ENCODE results near the gene CXXC1. TPM values are rescaled to one million over a fixed set of nuclear protein-coding genes. Genes with fewer than 3 reads are reported as not detected.
"Not testable (repeated sequence)": the region's sequence is repeated elsewhere in the genome, so short reads cannot be mapped to it uniquely, and the experiment has no call there.

Gene CXXC1
- total and polyA plus RNA-seq, 5 experiments from 2014 or later = 52.2 to 171 (median 84.7) TPM

DNA sequence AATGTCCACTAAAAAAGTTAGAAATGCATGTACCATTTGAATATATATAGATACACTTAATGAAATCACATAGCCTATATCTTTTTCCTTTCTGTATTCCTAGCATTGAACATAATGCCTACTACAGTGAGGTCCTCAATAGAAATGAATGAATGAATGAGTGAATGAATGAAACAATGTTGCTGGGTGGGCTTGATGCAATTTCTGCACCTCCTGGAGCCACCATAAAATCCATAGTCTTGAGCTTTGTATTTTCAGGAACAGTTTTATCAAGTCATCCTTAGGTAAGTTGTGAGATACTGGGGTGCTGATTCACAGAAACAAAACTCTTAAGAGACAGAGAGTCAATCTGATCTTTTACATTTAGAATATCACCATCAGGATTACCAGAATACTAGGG is 24.5 kb downstream of the CXXC1 start:
- POLR2A ChIA-PET = no interaction called here
- Mint-ChIP-seq H3K27ac (no peak overlapping the region), H3K27me3 (peaks cover 0 to 1% (median 0%) of the 10 kb centered on the region in 5 donors)

DNA sequence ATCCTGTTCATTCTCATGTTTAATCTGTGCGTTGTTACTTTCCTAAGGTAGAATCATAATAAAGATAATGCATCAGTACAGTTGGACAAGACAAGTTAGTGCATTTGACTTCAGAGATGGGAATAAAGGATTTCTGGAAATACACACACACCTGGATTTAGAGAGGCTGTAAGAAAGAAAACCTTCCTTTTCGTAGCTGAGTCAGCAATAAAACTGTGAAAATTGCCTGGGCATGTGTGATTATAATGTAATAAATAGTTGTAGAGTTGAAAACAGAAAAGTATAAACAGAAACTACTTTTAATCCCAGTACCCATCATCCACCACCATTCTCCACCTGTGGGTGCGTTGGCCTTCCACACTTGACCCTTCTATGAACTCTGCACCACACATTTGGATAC is 36.6 kb downstream of the CXXC1 start:
- Mint-ChIP-seq H3K4me1 (peaks cover 0 to 2% (median 0%) of the 10 kb centered on the region in 4 donors), H3K36me3 (no peaks in the 10 kb centered on the region), H3K27me3 (peaks cover 0 to 5% (median 0%) of the 10 kb centered on the region in 5 donors), H3K27ac (no peak overlapping the region), H3K9me3 (no peaks in the 10 kb centered on the region), H3K4me3 (no peak overlapping the region)
- ATAC-seq (no peak), DNase-seq (no peak)
- POLR2A ChIA-PET = no interaction called here

More for the DNA sequence above, 24.5 kb downstream of the CXXC1 start:
- ATAC-seq (no peak), DNase-seq (no peak)
- no peaks in the 10 kb centered on the region for H3K9me3 Mint-ChIP-seq
- peaks cover 6 to 23% (median 20%) of the 10 kb centered on the region in 4 donors for H3K4me1 Mint-ChIP-seq
- peaks cover 0 to 3% (median 0%) of the 10 kb centered on the region in 3 donors for H3K36me3 Mint-ChIP-seq
- no peak overlapping the region for H3K4me3 Mint-ChIP-seq

DNA sequence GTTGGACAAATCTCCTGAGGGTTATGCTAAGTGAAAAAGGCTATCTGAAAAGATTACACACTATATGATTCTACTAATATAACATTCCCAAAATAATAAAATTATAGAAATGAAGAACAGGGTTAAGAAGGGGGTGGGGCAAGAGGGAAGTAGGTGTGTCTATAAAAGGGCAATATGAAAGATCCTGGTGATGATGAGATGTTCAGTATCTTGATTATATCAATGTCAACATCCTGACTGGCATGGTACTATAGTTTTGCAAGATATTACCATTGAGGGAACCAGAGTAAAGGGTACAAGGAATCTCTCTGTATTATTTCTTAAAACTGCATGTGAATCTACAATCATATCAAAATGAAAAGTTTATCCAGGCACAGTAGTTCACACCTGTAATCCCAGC is 37.9 kb downstream of the CXXC1 start:
- peaks cover 0 to under 1% (median 0%) of the 10 kb centered on the region in 3 donors for H3K36me3 Mint-ChIP-seq
- H3K4me3 Mint-ChIP-seq = no peak overlapping the region
- peaks cover 0 to 5% (median 0%) of the 10 kb centered on the region in 5 donors for H3K27me3 Mint-ChIP-seq
- no peaks in the 10 kb centered on the region for H3K9me3 Mint-ChIP-seq
- ATAC-seq (no peak), DNase-seq (no peak)
- POLR2A ChIA-PET = interaction anchor here (0.7 kb wide), 1 partner anchor 716 kb away, joined by 4 read pairs; no protein-coding TSS in a partner anchor
- peaks cover 0 to 2% (median 0%) of the 10 kb centered on the region in 4 donors for H3K4me1 Mint-ChIP-seq
- no peak overlapping the region for H3K27ac Mint-ChIP-seq

DNA sequence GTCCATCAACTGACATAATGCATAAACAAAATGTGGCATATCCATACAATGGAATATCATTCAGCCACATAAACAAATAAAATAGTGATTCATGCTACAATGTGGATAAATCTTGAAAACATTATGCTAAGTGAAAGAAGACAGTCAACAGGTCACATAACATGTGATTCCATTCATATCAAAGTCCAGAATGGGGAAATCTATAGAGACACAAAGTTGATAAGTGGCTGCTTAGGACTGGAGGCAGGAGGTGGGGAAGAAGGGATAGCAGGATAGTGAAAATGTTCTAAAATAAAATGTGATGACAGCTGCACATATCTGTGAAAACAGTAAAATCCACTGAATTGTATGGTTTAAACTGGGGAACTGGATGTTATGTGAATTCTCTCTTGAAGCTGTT is 39.9 kb downstream of the CXXC1 start:
- H3K4me3 Mint-ChIP-seq = no peak overlapping the region
- peaks cover 0 to 8% (median 1%) of the 10 kb centered on the region in 9 donors for H3K9me3 Mint-ChIP-seq
- H3K4me1 Mint-ChIP-seq = peaks cover 0 to 2% (median 0%) of the 10 kb centered on the region in 4 donors
- H3K36me3 Mint-ChIP-seq = peaks cover 0 to 7% (median 6%) of the 10 kb centered on the region in 3 donors
- ATAC-seq (no peak), DNase-seq (no peak)
- H3K27me3 Mint-ChIP-seq = peaks cover 0 to 8% (median 0%) of the 10 kb centered on the region in 5 donors
- no peak overlapping the region for H3K27ac Mint-ChIP-seq
- POLR2A ChIA-PET = no interaction called here

DNA sequence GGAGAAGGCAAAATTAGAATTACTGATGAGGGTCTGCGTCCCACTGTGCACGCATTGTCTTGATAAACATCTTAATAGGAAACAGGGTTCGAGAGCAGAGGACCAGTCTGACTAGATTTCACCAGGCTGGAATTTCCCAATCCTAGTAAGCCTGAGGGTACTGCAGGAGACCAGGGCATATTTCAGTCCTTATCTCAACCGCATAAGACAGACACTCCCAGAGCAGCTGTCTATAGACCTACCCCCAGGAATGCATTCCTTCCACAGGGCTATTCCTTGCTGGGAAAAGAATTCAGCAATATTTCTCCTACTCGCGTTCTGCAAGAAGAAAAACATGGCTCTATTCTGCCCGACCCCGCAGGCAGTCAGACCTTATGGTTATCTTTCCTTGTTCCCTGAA is 45.7 kb downstream of the CXXC1 start:
- DNase-seq, H3K27ac Mint-ChIP-seq, H3K4me3 Mint-ChIP-seq, POLR2A ChIA-PET, ATAC-seq, H3K4me1 Mint-ChIP-seq: not testable (repeated sequence)
- Mint-ChIP-seq H3K27me3 (peaks cover 0 to 16% (median 6%) of the 10 kb centered on the region in 5 donors), H3K36me3 (peaks cover 0 to 24% (median 15%) of the 10 kb centered on the region in 3 donors), H3K9me3 (peaks cover 6 to 35% (median 22%) of the 10 kb centered on the region in 9 donors)

DNA sequence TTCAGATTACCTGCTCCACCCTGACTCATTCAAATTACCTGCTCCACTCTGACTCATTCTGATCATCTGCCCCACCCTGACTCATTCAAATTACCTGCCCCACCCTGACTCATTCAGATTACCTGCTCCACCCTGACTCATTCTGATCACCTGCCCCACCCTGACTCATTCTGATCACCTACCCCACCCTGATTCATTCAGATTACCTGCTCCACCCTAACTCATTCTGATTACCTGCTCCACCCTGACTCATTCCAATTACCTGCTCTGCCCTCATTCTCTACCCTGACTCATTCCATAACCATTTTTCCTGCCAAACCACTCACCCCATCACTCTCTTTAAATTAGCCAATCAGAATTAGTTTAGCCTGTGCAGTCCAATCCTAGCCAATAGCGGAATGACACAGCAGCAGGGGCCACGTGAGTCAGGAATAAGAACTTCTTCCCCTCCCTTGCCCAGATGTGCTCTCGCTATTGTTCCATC is 47.4 kb downstream of the CXXC1 start:
- POLR2A ChIA-PET = no interaction called here
- Mint-ChIP-seq H3K4me3 (no peak overlapping the region), H3K9me3 (peaks cover 6 to 35% (median 22%) of the 10 kb centered on the region in 9 donors), H3K36me3 (peaks cover 0 to 24% (median 15%) of the 10 kb centered on the region in 3 donors), H3K27ac (peak overlapping the region in 1 of 10 donors; percentile 46), H3K27me3 (peaks cover 3 to 18% (median 10%) of the 10 kb centered on the region in 5 donors), H3K4me1 (no peaks in the 10 kb centered on the region)
- no peak for ATAC-seq
- DNase-seq = no peak

DNA sequence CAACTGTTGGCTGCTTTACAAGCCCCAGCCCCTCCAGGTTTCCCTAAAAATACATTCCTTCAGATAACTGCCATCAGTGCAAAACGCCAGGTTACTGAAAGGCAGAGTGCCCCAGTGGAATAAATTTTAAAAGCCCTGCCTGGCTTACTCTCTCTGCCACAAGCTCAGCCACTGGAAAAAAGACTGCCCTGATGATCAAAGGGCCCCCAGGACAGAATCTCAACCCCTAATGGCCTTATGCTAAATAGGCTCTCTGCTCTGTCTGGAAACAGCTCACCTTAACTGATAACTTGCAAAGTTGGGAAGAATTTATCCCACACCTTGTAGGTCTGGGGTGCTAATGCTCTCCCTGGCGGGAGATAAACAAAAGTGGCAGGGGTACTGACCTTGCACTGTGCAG is 55.1 kb downstream of the CXXC1 start:
- Mint-ChIP-seq H3K4me3 (no peak overlapping the region), H3K36me3 (peaks cover 0 to 2% (median 0%) of the 10 kb centered on the region in 3 donors), H3K4me1 (no peaks in the 10 kb centered on the region), H3K27ac (no peak overlapping the region), H3K27me3 (peaks cover 0 to 29% (median 22%) of the 10 kb centered on the region in 5 donors), H3K9me3 (no peaks in the 10 kb centered on the region)
- ATAC-seq (no peak), DNase-seq (no peak)
- POLR2A ChIA-PET = no interaction called here

Other genes starting within 250 kb of the CXXC1 start
- not detected for gene MYO5B, start 92.5 kb downstream of the CXXC1 start, total RNA-seq
- gene MYO5B, start 92.5 kb downstream of the CXXC1 start, polyA plus RNA-seq = under 1 TPM in 1 of 3 donors, not detected in 2; 0.03 TPM
- 1 to 10 TPM; 1.2 TPM for gene CFAP53, start 21.2 kb downstream of the CXXC1 start, total RNA-seq
- under 1 TPM in 2 of 3 donors, not detected in 1; 0.31 to 0.57 TPM for gene CFAP53, start 21.2 kb downstream of the CXXC1 start, polyA plus RNA-seq
- 100 to 1,000 TPM; 121 to 123 TPM for gene MBD1, start 6.2 kb downstream of the CXXC1 start, total RNA-seq
- 10 to 100 TPM; 22.5 to 39.9 (median 25.2) TPM for gene MBD1, start 6.2 kb downstream of the CXXC1 start, polyA plus RNA-seq
- under 1 TPM; 0.31 to 0.55 TPM for gene SKA1, start 87.4 kb upstream of the CXXC1 start, total RNA-seq
- under 1 TPM; 0.25 to 0.84 (median 0.26) TPM for gene SKA1, start 87.4 kb upstream of the CXXC1 start, polyA plus RNA-seq

Data from naive thymus-derived CD8-positive, alpha-beta T cell (primary cell).